Stimulated activated CD4-positive, alpha-beta T cell treated with anti-CD3 and anti-CD28 coated beads, Interleukin-12 subunit alpha, Interleukin-12 subunit beta, amount 100 ng/mL, for 4 hours (primary cell): ENCODE measurements around the gene FAM83B.
"Not testable (repeated sequence)": the region's sequence is repeated elsewhere in the genome, so short reads cannot be mapped to it uniquely, and the experiment has no call there.

Experiments
- DNase-seq: peaks from one replicate; pipeline ENCODE4 v3.0.0-alpha.2; 2020

The FAM83B gene

GRCh38 chr6:54864272-54864671 is 17.7 kb downstream of the FAM83B start:
- no peak for DNase-seq

- DNase-seq = no peak
Measured at GRCh38 chr6:54865091-54865631, 18.6 kb downstream of the FAM83B start.

- DNase-seq = no peak
Measured at GRCh38 chr6:54868556-54868955, 22.0 kb downstream of the FAM83B start.

GRCh38 chr6:54873599-54873998 is 27.0 kb downstream of the FAM83B start:
- no peak for DNase-seq

GRCh38 chr6:54874349-54875048 is 27.9 kb downstream of the FAM83B start:
- DNase-seq = no peak

GRCh38 chr6:54875539-54875938 is 29.0 kb downstream of the FAM83B start:
- no peak for DNase-seq

- DNase-seq = no peak
Measured at GRCh38 chr6:54876365-54876764, 29.8 kb downstream of the FAM83B start.

- DNase-seq = no peak
Measured at GRCh38 chr6:54876871-54877270, 30.3 kb downstream of the FAM83B start.

- no peak for DNase-seq
Measured at GRCh38 chr6:54877713-54878317, 31.2 kb downstream of the FAM83B start.

GRCh38 chr6:54878718-54879117 is 32.1 kb downstream of the FAM83B start:
- DNase-seq = no peak

- DNase-seq = no peak
Measured at GRCh38 chr6:54879188-54879985, 32.8 kb downstream of the FAM83B start.

- DNase-seq = no peak
Measured at GRCh38 chr6:54881067-54881730, 34.6 kb downstream of the FAM83B start.

- not testable (repeated sequence) for DNase-seq
Measured at GRCh38 chr6:54881891-54882290, 35.3 kb downstream of the FAM83B start.

GRCh38 chr6:54886932-54887584 is 40.5 kb downstream of the FAM83B start:
- no peak for DNase-seq

GRCh38 chr6:54891536-54891935 is 45.0 kb downstream of the FAM83B start:
- DNase-seq = no peak

- no peak for DNase-seq
Measured at GRCh38 chr6:54892831-54893230, 46.3 kb downstream of the FAM83B start.

- no peak for DNase-seq
Measured at GRCh38 chr6:54893818-54894217, 47.2 kb downstream of the FAM83B start.

- DNase-seq = no peak
Measured at GRCh38 chr6:54896302-54896701, 49.7 kb downstream of the FAM83B start.

GRCh38 chr6:54897462-54898189 is 51.1 kb downstream of the FAM83B start:
- no peak for DNase-seq

GRCh38 chr6:54898767-54899166 is 52.2 kb downstream of the FAM83B start:
- no peak for DNase-seq

GRCh38 chr6:54899442-54899841 is 52.9 kb downstream of the FAM83B start:
- DNase-seq = no peak

GRCh38 chr6:54899986-54900385 is 53.4 kb downstream of the FAM83B start:
- DNase-seq = no peak
